Endothelial cell of umbilical vein (primary cell): Measurements from ENCODE around the gene ITSN2. TPM values are rescaled to one million over a fixed set of nuclear protein-coding genes. Genes with fewer than 3 reads are reported as not detected.

ENCODE experiments used
- BruUV-seq: library from RNA; stranded (reverse); fragments of 400-500 nt; replicated peaks from 2 replicates; lab custom pipeline; 2021; lab: Mats Ljungman, UMichigan
- CTCF ChIA-PET: fragments of 300-600, 350-600 bp; sonication (Branson Sonifier 250); formaldehyde crosslinking; loops from one replicate; lab custom pipeline; 2021; ENCODE audit warnings: antibody characterized with exemption, inconsistent platforms; lab: Charles Lee
- POLR2A ChIA-PET: fragments of 300-600, 350-600 bp; sonication (Branson Sonifier 250); formaldehyde crosslinking; loops from one replicate; lab custom pipeline; 2021; ENCODE audit warnings: antibody characterized with exemption, inconsistent platforms; lab: Charles Lee
- DNase-seq: peaks from one replicate; pipeline ENCODE4 v3.0.0-alpha.2; 2011; ENCODE audit warnings: low read depth, low spot score
- FAIRE-seq: peaks from 2 replicates; lab custom pipeline; 2011; peaks lifted over from hg19 to GRCh38; lab: Jason Lieb, UNC
- H2AFZ ChIP-seq: 2 replicates; pipeline ENCODE4 v1.6.0; 2012; ENCODE audit warnings: low read depth, low read length, control low read depth, inconsistent platforms
- H3K27ac ChIP-seq: 2 replicates; pipeline ENCODE4 v1.5.1; 2011; ENCODE audit warnings: low read depth, mild to moderate bottlenecking, control low read depth, low read length, moderate library complexity; ENCODE audit not compliant: insufficient read depth
- H3K27me3 ChIP-seq, 2 experiments: 2 replicates each; pipeline versions ENCODE4 v1.6.0 to v1.6.1; 2011; ENCODE audit warnings: low read length in 2 of 2, mixed read lengths in 1 of 2; ENCODE audit not compliant: control insufficient read depth in 2 of 2, insufficient read depth in 2 of 2
- H3K36me3 ChIP-seq, 2 experiments: 2 replicates in 1 of 2; 3 replicates in 1 of 2; pipeline ENCODE4 v1.5.1; 2011; ENCODE audit warnings: low read length in 2 of 2, mild to moderate bottlenecking in 1 of 2, moderate library complexity in 1 of 2; ENCODE audit not compliant: control insufficient read depth in 2 of 2, insufficient read depth in 2 of 2; ENCODE audit errors: extremely low read depth in 1 of 2
- H3K4me1 ChIP-seq: 3 replicates; pipeline ENCODE4 v1.5.1; 2011; ENCODE audit warnings: mild to moderate bottlenecking, low read length; ENCODE audit not compliant: control insufficient read depth, insufficient read depth; ENCODE audit errors: extremely low read depth
- H3K4me2 ChIP-seq: 2 replicates; pipeline ENCODE4 v1.6.1; 2011; ENCODE audit warnings: low read length, control low read depth, mixed read lengths; ENCODE audit not compliant: insufficient read depth
- H3K4me3 ChIP-seq, 3 experiments: fragments of 200-600 bp in 1 of 3; sonication (generic), shearing (Covaris generic) in 1 of 3; replicated peaks in 1 of 3; 2 replicates each; pipeline ENCODE4 v1.5.1; 2011 to 2016; ENCODE audit warnings: control low read depth in 3 of 3, low read length in 3 of 3, mild to moderate bottlenecking in 2 of 3, inconsistent platforms in 1 of 3, low read depth in 1 of 3, moderate library complexity in 1 of 3; ENCODE audit not compliant: insufficient read depth in 1 of 3
- H3K79me2 ChIP-seq: 2 replicates; pipeline ENCODE4 v1.6.0; 2012; ENCODE audit warnings: low read length, inconsistent platforms; ENCODE audit not compliant: control insufficient read depth, insufficient read depth
- H3K9ac ChIP-seq: replicated peaks from 2 replicates; pipeline ENCODE3; 2011; ENCODE audit warnings: low read length, control low read depth; ENCODE audit not compliant: insufficient read depth; ENCODE audit errors: extremely low read depth
- H3K9me1 ChIP-seq: replicated peaks from 3 replicates; pipeline ENCODE4 v1.6.0; 2011; ENCODE audit warnings: mild to moderate bottlenecking, low read length; ENCODE audit not compliant: control insufficient read depth, insufficient read depth; ENCODE audit errors: extremely low read depth
- H3K9me3 ChIP-seq: replicated peaks from 2 replicates; pipeline ENCODE4 v1.5.1; 2012; ENCODE audit warnings: low read length, inconsistent platforms; ENCODE audit not compliant: control insufficient read depth, insufficient read depth
- H4K20me1 ChIP-seq: replicated peaks from 2 replicates; pipeline ENCODE3; 2011; ENCODE audit warnings: mild to moderate bottlenecking, low read length; ENCODE audit not compliant: control insufficient read depth, insufficient read depth; ENCODE audit errors: extremely low read depth
- CTCF ChIP-seq, 2 donors: IDR thresholded peaks; 1 replicate in 1 of 2; 2 replicates in 1 of 2; pipeline ENCODE4 v1.5.1; 2011; ENCODE audit warnings: low read length in 2 of 2, mild to moderate bottlenecking in 2 of 2, moderate library complexity in 2 of 2, control low read depth in 1 of 2, inconsistent platforms in 1 of 2, low read depth in 1 of 2; ENCODE audit not compliant: insufficient read depth in 1 of 2; ENCODE audit errors: extremely low read depth in 1 of 2
- EZH2 ChIP-seq: IDR thresholded peaks from 2 replicates; pipeline ENCODE4 v1.6.1; 2012; ENCODE audit warnings: borderline replicate concordance, low read depth, mild to moderate bottlenecking, moderate library complexity, low read length, inconsistent platforms; ENCODE audit not compliant: severe bottlenecking
- FOS ChIP-seq: IDR thresholded peaks from 2 replicates; pipeline ENCODE4 v1.6.1; 2011; ENCODE audit warnings: mild to moderate bottlenecking, low read length, moderate library complexity, borderline replicate concordance; ENCODE audit not compliant: insufficient read depth
- GATA2 ChIP-seq: IDR thresholded peaks from 2 replicates; pipeline ENCODE4 v1.7.0; 2011; ENCODE audit warnings: low read depth, mild to moderate bottlenecking, moderate library complexity, mixed read lengths, low read length; ENCODE audit not compliant: insufficient read length, insufficient read depth
- dilution Hi-C: fragments of 300-500 bp; cut with MboI; formaldehyde crosslinking; loops from one replicate; pipeline ENCODE4 v1.15.0; 2019; ENCODE audit warnings: low sequenced_read_pairs; ENCODE audit not compliant: extremely low pct_ligation_motif_present
- intact Hi-C: fragments of 100-400 bp; cut with micrococcal nuclease; formaldehyde crosslinking; loops from one replicate; pipeline ENCODE4 v1.10.0; 2022
- polyA plus RNA-seq, 4 experiments: library from polyadenylated mRNA; depleted of rRNA in 3 of 4; stranded (reverse) in 3 of 4; unstranded in 1 of 4; fragments of >200 nt; gene quantifications; 2 replicates each; pipeline versions ENCODE4 v1.2.1 to v1.2.3, GENCODE V29; 2011 to 2012; ENCODE audit warnings: missing spikeins in 1 of 4
- total RNA-seq: library from RNA; stranded (reverse); gene quantifications from 2 replicates; pipeline ENCODE4 v1.2.3, GENCODE V29; 2021

The ITSN2 gene
- total and polyA plus RNA-seq, 2 donors (not counting 3 experiments of a cell fraction or from before 2014, with no cell fraction given) = 30.5 to 56.8 TPM

- H3K36me3 ChIP-seq = peaks cover 0 to 51% of the 10 kb centered on the region in 2 experiments
- FAIRE-seq = no peak
- no peaks in the 10 kb centered on the region for H3K4me1 ChIP-seq
- H3K4me2 ChIP-seq = no peak overlapping the region
- no TSS peak for BruUV-seq
- POLR2A ChIA-PET = no interaction called here
- H3K9me3 ChIP-seq = no peaks in the 10 kb centered on the region
- no peak overlapping the region for H3K9ac ChIP-seq
- H3K27me3 ChIP-seq = no peaks in the 10 kb centered on the region
- CTCF ChIA-PET = no interaction called here
- TF ChIP-seq CTCF (IDR thresholded peaks at IDR 0.05; ENCODE audit: extremely low read depth in 1 of 2, insufficient read depth in 1 of 2, low read depth in 1 of 2, low read length in 2 of 2) (no peak), EZH2 (no peak), GATA2 (no peak)
- H3K4me3 ChIP-seq = no peak overlapping the region
- intact Hi-C loops (no loop called here), dilution Hi-C loops (no loop called here)
- no peaks in the 10 kb centered on the region for H3K9me1 ChIP-seq
- no peak for DNase-seq
- no peak overlapping the region for H3K27ac ChIP-seq
- H4K20me1 ChIP-seq = no peaks in the 10 kb centered on the region
- H3K79me2 ChIP-seq = no peaks in the 10 kb centered on the region
- H2AFZ ChIP-seq = no peak overlapping the region
Measured at GRCh38 chr2:24205131-24205530, 155.2 kb downstream of the ITSN2 start.

GRCh38 chr2:24204505-24204904 lies 155.8 kb downstream of the ITSN2 start:
- Histone ChIP-seq H2AFZ (no peak overlapping the region), H3K27ac (no peak overlapping the region), H3K9me3 (no peaks in the 10 kb centered on the region), H3K9ac (no peak overlapping the region), H3K9me1 (no peaks in the 10 kb centered on the region), H3K4me3 (no peak overlapping the region), H3K36me3 (peaks cover 0 to 44% of the 10 kb centered on the region in 2 experiments), H3K27me3 (no peaks in the 10 kb centered on the region), H3K4me2 (no peak overlapping the region), H3K4me1 (no peaks in the 10 kb centered on the region), H3K79me2 (no peaks in the 10 kb centered on the region), H4K20me1 (no peaks in the 10 kb centered on the region)
- BruUV-seq = no TSS peak
- dilution Hi-C loops (no loop called here), intact Hi-C loops (no loop called here)
- ChIA-PET CTCF (no interaction called here), POLR2A (no interaction called here)
- DNase-seq (no peak), FAIRE-seq (no peak)
- TF ChIP-seq GATA2 (no peak), EZH2 (no peak), FOS (no peak), CTCF (IDR thresholded peaks at IDR 0.05; ENCODE audit: extremely low read depth in 1 of 2, insufficient read depth in 1 of 2, low read depth in 1 of 2, low read length in 2 of 2) (no peak)
